A673 (cell line): Measurements from ENCODE around the gene TFIP11. TPM values are rescaled to one million over a fixed set of nuclear protein-coding genes. Genes with fewer than 3 reads are reported as not detected.

Source experiments
- BruUV-seq: library from RNA; stranded (reverse); fragments of 400-500 nt; replicated peaks from 2 replicates; lab custom pipeline; 2021; lab: Mats Ljungman, UMichigan
- CTCF ChIA-PET: fragments of 300-600 bp; sonication (Branson Sonifier 250); formaldehyde crosslinking; loops from one replicate; lab custom pipeline; 2022; ENCODE audit warnings: antibody characterized with exemption; lab: Charles Lee
- POLR2A ChIA-PET: fragments of 300-600 bp; sonication (Branson Sonifier 250); formaldehyde crosslinking; loops from one replicate; lab custom pipeline; 2022; ENCODE audit warnings: antibody characterized with exemption; ENCODE audit not compliant: low non-redundant PET; lab: Charles Lee
- DNase-seq: peaks from one replicate; pipeline ENCODE4 v3.0.0-alpha.2; 2015; ENCODE audit warnings: low spot score
- H3K27ac ChIP-seq: fragments of 200-600 bp; sonication (generic); 2 replicates; pipeline ENCODE4 v1.5.1; 2016; ENCODE audit warnings: mixed run types, low read depth, mild to moderate bottlenecking, mixed read lengths, antibody characterized with exemption, low read length; ENCODE audit not compliant: poor library complexity, severe bottlenecking
- H3K27me3 ChIP-seq: fragments of 200-600 bp; sonication (generic); replicated peaks from 2 replicates; pipeline ENCODE4 v1.6.1; 2017; ENCODE audit warnings: mixed run types, low read depth, mild to moderate bottlenecking, mixed read lengths, antibody characterized with exemption, low read length; ENCODE audit not compliant: insufficient read depth, poor library complexity
- H3K36me3 ChIP-seq: fragments of 200-600 bp; sonication (generic); 2 replicates; pipeline ENCODE4 v1.6.1; 2016; ENCODE audit warnings: mixed run types, mild to moderate bottlenecking, mixed read lengths, antibody characterized with exemption, low read length; ENCODE audit not compliant: insufficient read depth, poor library complexity, severe bottlenecking
- H3K4me1 ChIP-seq: fragments of 200-600 bp; sonication (generic); 2 replicates; pipeline ENCODE4 v1.6.1; 2017; ENCODE audit warnings: mixed run types, mild to moderate bottlenecking, mixed read lengths, antibody characterized with exemption, low read length; ENCODE audit not compliant: insufficient read depth, poor library complexity, severe bottlenecking
- H3K4me3 ChIP-seq: fragments of 200-600 bp; sonication (generic); 2 replicates; pipeline ENCODE4 v1.5.1; 2016; ENCODE audit warnings: low read depth, mixed run types, mild to moderate bottlenecking, mixed read lengths, low read length; ENCODE audit not compliant: poor library complexity, severe bottlenecking
- H3K9me3 ChIP-seq: fragments of 200-600 bp; sonication (generic); 2 replicates; pipeline ENCODE4 v1.6.1; 2016; ENCODE audit warnings: mixed run types, low read depth, mild to moderate bottlenecking, mixed read lengths, antibody characterized with exemption, low read length; ENCODE audit not compliant: poor library complexity, severe bottlenecking
- CTCF ChIP-seq: fragments of 300-800, 200-600 bp; sonication (generic); conservative IDR thresholded peaks from 2 replicates; pipeline ENCODE4 v1.5.1; 2017; ENCODE audit warnings: low read depth, mild to moderate bottlenecking, antibody characterized with exemption, low read length, moderate library complexity, mixed read lengths
- EZH2 ChIP-seq: fragments of 200-600 bp; sonication (generic); IDR thresholded peaks from 2 replicates; pipeline ENCODE4 v1.6.1; 2017; ENCODE audit warnings: borderline replicate concordance, low read depth, mild to moderate bottlenecking, mixed read lengths, antibody characterized with exemption, low read length; ENCODE audit not compliant: poor library complexity, severe bottlenecking
- intact Hi-C: fragments of 100-400 bp; cut with micrococcal nuclease; formaldehyde crosslinking; loops from one replicate; pipeline ENCODE4 v1.10.0; 2022; ENCODE audit not compliant: unreplicated experiment
- total RNA-seq: library from RNA; stranded (reverse); gene quantifications from 2 replicates; pipeline ENCODE4 v1.2.3, GENCODE V29; 2021

Gene TFIP11
- total RNA-seq, 1 experiment from 2014 or later = 46.4 TPM

- BruUV-seq = no TSS peak
- ChIA-PET POLR2A (interaction anchor here (0.5 kb wide), 1 partner anchor 24 kb away, joined by 4 read pairs; no protein-coding TSS in a partner anchor), CTCF (no interaction called here)
- no peak overlapping the region for H3K4me3 ChIP-seq
- TF ChIP-seq EZH2 (no peak), CTCF (no peak)
- DNase-seq = no peak
- intact Hi-C loops = no loop called here
- no peaks in the 10 kb centered on the region for H3K9me3 ChIP-seq
- peaks cover 8% of the 10 kb centered on the region for H3K4me1 ChIP-seq
- no peaks in the 10 kb centered on the region for H3K36me3 ChIP-seq
- no peak overlapping the region for H3K27ac ChIP-seq
- no peaks in the 10 kb centered on the region for H3K27me3 ChIP-seq
Observed at GRCh38 chr22:26445577-26446275, 66.5 kb downstream of the TFIP11 start.

- H3K36me3 ChIP-seq = no peaks in the 10 kb centered on the region
- TF ChIP-seq EZH2 (no peak), CTCF (no peak)
- ChIA-PET POLR2A (no interaction called here), CTCF (no interaction called here)
- H3K9me3 ChIP-seq = no peaks in the 10 kb centered on the region
- BruUV-seq = no TSS peak
- H3K27me3 ChIP-seq = no peaks in the 10 kb centered on the region
- H3K4me1 ChIP-seq = no peaks in the 10 kb centered on the region
- no peak overlapping the region for H3K4me3 ChIP-seq
- no peak overlapping the region for H3K27ac ChIP-seq
- no peak for DNase-seq
- intact Hi-C loops = no loop called here
Observed at GRCh38 chr22:26444777-26445176, 67.5 kb downstream of the TFIP11 start.

GRCh38 chr22:26443901-26444690 lies 68.2 kb downstream of the TFIP11 start:
- POLR2A ChIA-PET = no interaction called here
- intact Hi-C loops = no loop called here
- Histone ChIP-seq H3K27ac (no peak overlapping the region), H3K9me3 (no peaks in the 10 kb centered on the region), H3K27me3 (no peaks in the 10 kb centered on the region), H3K36me3 (no peaks in the 10 kb centered on the region), H3K4me1 (no peaks in the 10 kb centered on the region), H3K4me3 (no peak overlapping the region)
- BruUV-seq = no TSS peak
- TF ChIP-seq EZH2 (no peak), CTCF (no peak)
- CTCF ChIA-PET = no interaction called here
- no peak for DNase-seq
